B cell (primary cell): ENCODE data around the gene PTMS. TPM values are rescaled to one million over a fixed set of nuclear protein-coding genes. Genes with fewer than 3 reads are reported as not detected.

ENCODE experiments used
- ATAC-seq: fragments of 200-7000 bp; cut with Tn5 transposase; one replicate; pipeline ENCODE4 v1.10.0; 2021; ENCODE audit warnings: low read depth, mild to moderate bottlenecking, moderate number of reproducible peaks, moderate library complexity
- CTCF ChIA-PET: fragments of 350-600 bp; sonication (Branson Sonifier 250); formaldehyde crosslinking; loops from one replicate; lab custom pipeline; 2021; ENCODE audit warnings: antibody characterized with exemption, inconsistent platforms; lab: Charles Lee
- POLR2A ChIA-PET: fragments of 350-600 bp; sonication (Branson Sonifier 250); formaldehyde crosslinking; loops from one replicate; lab custom pipeline; 2021; ENCODE audit warnings: antibody characterized with exemption; lab: Charles Lee
- DNase-seq: peaks from one replicate; pipeline ENCODE4 v3.0.0; 2013
- H2AFZ ChIP-seq: 2 replicates; pipeline ENCODE4 v1.6.1; 2012; ENCODE audit warnings: mild to moderate bottlenecking, low read depth, low read length; ENCODE audit not compliant: insufficient read depth, poor library complexity, severe bottlenecking
- H3K27ac ChIP-seq, 2 donors: 1 replicate in 1 of 2; 2 replicates in 1 of 2; pipeline ENCODE4 v1.5.1; 2012 to 2013; ENCODE audit warnings: low read length in 2 of 2, mild to moderate bottlenecking in 2 of 2, moderate library complexity in 1 of 2
- H3K27me3 ChIP-seq, 4 experiments: fragments of 200-600 bp in 1 of 4; sonication (generic) in 1 of 4; replicated peaks in 1 of 4; 1 replicate in 2 of 4; 2 replicates in 2 of 4; pipeline versions ENCODE4 v1.6.1 to v1.7.0; 2013 to 2016; ENCODE audit warnings: low read length in 3 of 4, mild to moderate bottlenecking in 2 of 4, mixed read lengths in 1 of 4, moderate library complexity in 1 of 4; ENCODE audit not compliant: insufficient read depth in 4 of 4, control insufficient read depth in 3 of 4; ENCODE audit errors: control extremely low read depth in 1 of 4
- H3K36me3 ChIP-seq, 2 experiments: replicated peaks in 1 of 2; 1 replicate in 1 of 2; 2 replicates in 1 of 2; pipeline versions ENCODE4 v1.6.1 to v1.7.1; 2013; ENCODE audit warnings: low read length in 1 of 2; ENCODE audit not compliant: insufficient read depth in 2 of 2, control insufficient read depth in 1 of 2; ENCODE audit errors: control extremely low read depth in 1 of 2, extremely low read depth in 1 of 2
- H3K4me1 ChIP-seq, 2 donors: fragments of 200-600 bp in 1 of 2; sonication (generic) in 1 of 2; 1 replicate in 1 of 2; 2 replicates in 1 of 2; pipeline versions ENCODE4 v1.5.1 to v1.6.1; 2013 to 2017; ENCODE audit warnings: low read length in 2 of 2; ENCODE audit not compliant: control insufficient read depth in 2 of 2, insufficient read depth in 2 of 2
- H3K4me2 ChIP-seq: replicated peaks from 2 replicates; pipeline ENCODE3; 2012; ENCODE audit warnings: mild to moderate bottlenecking, low read depth, low read length; ENCODE audit not compliant: poor library complexity, severe bottlenecking
- H3K4me3 ChIP-seq, 5 experiments: fragments of 200-600 bp in 1 of 5; sonication (generic) in 1 of 5; 1 replicate in 3 of 5; 2 replicates in 2 of 5; pipeline versions ENCODE4 v1.5.1 to v1.7.0; 2011 to 2016; ENCODE audit warnings: low read length in 4 of 5, mild to moderate bottlenecking in 4 of 5, low read depth in 2 of 5, control low read depth in 1 of 5, moderate library complexity in 1 of 5; ENCODE audit not compliant: insufficient read depth in 1 of 5; ENCODE audit errors: control extremely low read depth in 1 of 5, extremely low read depth in 1 of 5
- H3K79me2 ChIP-seq: fragments of 200-600 bp; sonication (generic); one replicate; pipeline ENCODE4 v1.6.0; 2016; ENCODE audit warnings: low read length; ENCODE audit not compliant: control insufficient read depth, insufficient read depth
- H3K9ac ChIP-seq: fragments of 200-600 bp; sonication (generic); 2 replicates; pipeline ENCODE4 v1.6.1; 2017; ENCODE audit warnings: mild to moderate bottlenecking, low read length, moderate library complexity
- H3K9me3 ChIP-seq, 3 donors: one replicate each; pipeline versions ENCODE4 v1.6.1 to v1.7.1; 2013; ENCODE audit warnings: low read length in 2 of 3; ENCODE audit not compliant: control insufficient read depth in 2 of 3, insufficient read depth in 1 of 3; ENCODE audit errors: control extremely low read depth in 1 of 3
- H4K20me1 ChIP-seq: 2 replicates; pipeline ENCODE4 v1.6.0; 2012; ENCODE audit warnings: mild to moderate bottlenecking, low read length; ENCODE audit not compliant: insufficient read depth, control insufficient read depth, poor library complexity, severe bottlenecking
- H3K27ac Mint-ChIP-seq: one replicate; pipeline ENCODE4 v1.8.0; 2021; ENCODE audit warnings: mixed read lengths
- H3K27me3 Mint-ChIP-seq: one replicate; pipeline ENCODE4 v1.8.0; 2021; ENCODE audit warnings: mixed read lengths
- H3K4me1 Mint-ChIP-seq: one replicate; pipeline ENCODE4 v1.8.0; 2021; ENCODE audit warnings: mixed read lengths
- H3K4me3 Mint-ChIP-seq: one replicate; pipeline ENCODE4 v1.8.0; 2021; ENCODE audit warnings: mixed read lengths
- H3K9me3 Mint-ChIP-seq: one replicate; pipeline ENCODE4 v1.8.0; 2022; ENCODE audit warnings: mixed read lengths; ENCODE audit not compliant: insufficient read depth
- EZH2 ChIP-seq: IDR thresholded peaks from 2 replicates; pipeline ENCODE4 v1.6.1; 2012; ENCODE audit warnings: borderline replicate concordance, low read depth, mild to moderate bottlenecking, moderate library complexity, low read length; ENCODE audit not compliant: insufficient read depth, poor library complexity, severe bottlenecking
- WGBS: methylation state at CpG from one replicate; pipeline ENCODE4 v1.1.5; 2013; ENCODE audit warnings: missing lambda C conversion rate; ENCODE audit not compliant: insufficient coverage; 5-methylcytosine and 5-hydroxymethylcytosine counted together
- intact Hi-C: fragments of 100-400 bp; cut with micrococcal nuclease; formaldehyde crosslinking; loops from one replicate; pipeline ENCODE4 v1.10.0; 2022
- polyA plus RNA-seq: library from polyadenylated mRNA; depleted of rRNA; stranded (reverse); fragments of >200 nt; gene quantifications from 2 replicates; pipeline ENCODE4 v1.2.3, GENCODE V29; 2012
- total RNA-seq, 2 donors: library from RNA; stranded (reverse); fragments of 120-200 nt in 1 of 2; gene quantifications; 1 replicate in 1 of 2; 2 replicates in 1 of 2; pipeline versions ENCODE4 v1.2.3 to v1.2.4, GENCODE V29; 2013 to 2022
- TF ChIP-seq, protein P1 (sequence below): fragments of 200-600 bp; IDR thresholded peaks from one replicate; pipeline ENCODE4 v1.8.0; 2022; ENCODE audit warnings: antibody characterized with exemption, mild to moderate bottlenecking

Gene PTMS
- total and polyA plus RNA-seq, 2 donors (not counting 1 experiment from before 2014, with no cell fraction given) = 1.0 to 2.1 TPM

DNA sequence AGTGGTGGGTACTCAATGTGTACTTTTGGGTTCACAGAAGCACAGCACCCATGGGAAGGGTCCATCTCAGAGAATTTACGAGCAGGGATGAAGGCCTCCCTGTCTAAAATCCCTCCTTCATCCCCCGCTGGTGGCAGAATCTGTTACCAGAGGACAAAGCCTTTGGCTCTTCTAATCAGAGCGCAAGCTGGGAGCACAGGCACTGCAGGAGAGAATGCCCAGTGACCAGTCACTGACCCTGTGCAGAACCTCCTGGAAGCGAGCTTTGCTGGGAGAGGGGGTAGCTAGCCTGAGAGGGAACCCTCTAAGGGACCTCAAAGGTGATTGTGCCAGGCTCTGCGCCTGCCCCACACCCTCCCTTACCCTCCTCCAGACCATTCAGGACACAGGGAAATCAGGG lies 54.0 kb downstream of the PTMS start:
- no peaks in the 10 kb centered on the region for H3K9me3 Mint-ChIP-seq
- 92% methylated on average over 5 of the region's 5 CpGs for WGBS
- no peak for TF ChIP-seq EZH2
- TF ChIP-seq, protein P1, sequence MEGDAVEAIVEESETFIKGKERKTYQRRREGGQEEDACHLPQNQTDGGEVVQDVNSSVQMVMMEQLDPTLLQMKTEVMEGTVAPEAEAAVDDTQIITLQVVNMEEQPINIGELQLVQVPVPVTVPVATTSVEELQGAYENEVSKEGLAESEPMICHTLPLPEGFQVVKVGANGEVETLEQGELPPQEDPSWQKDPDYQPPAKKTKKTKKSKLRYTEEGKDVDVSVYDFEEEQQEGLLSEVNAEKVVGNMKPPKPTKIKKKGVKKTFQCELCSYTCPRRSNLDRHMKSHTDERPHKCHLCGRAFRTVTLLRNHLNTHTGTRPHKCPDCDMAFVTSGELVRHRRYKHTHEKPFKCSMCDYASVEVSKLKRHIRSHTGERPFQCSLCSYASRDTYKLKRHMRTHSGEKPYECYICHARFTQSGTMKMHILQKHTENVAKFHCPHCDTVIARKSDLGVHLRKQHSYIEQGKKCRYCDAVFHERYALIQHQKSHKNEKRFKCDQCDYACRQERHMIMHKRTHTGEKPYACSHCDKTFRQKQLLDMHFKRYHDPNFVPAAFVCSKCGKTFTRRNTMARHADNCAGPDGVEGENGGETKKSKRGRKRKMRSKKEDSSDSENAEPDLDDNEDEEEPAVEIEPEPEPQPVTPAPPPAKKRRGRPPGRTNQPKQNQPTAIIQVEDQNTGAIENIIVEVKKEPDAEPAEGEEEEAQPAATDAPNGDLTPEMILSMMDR = no peak
- no peaks in the 10 kb centered on the region for H4K20me1 ChIP-seq
- no peaks in the 10 kb centered on the region for H3K36me3 ChIP-seq
- H3K27me3 ChIP-seq = peaks cover 0 to 51% (median 11%) of the 10 kb centered on the region in 4 experiments
- no peak for ATAC-seq
- no peak for DNase-seq
- H3K9me3 ChIP-seq = peaks cover 0 to 2% (median 0%) of the 10 kb centered on the region in 3 donors
- intact Hi-C loops = no loop called here
- H3K4me1 Mint-ChIP-seq = peaks cover 10% of the 10 kb centered on the region
- POLR2A ChIA-PET = no interaction called here
- H3K27ac Mint-ChIP-seq = no peak overlapping the region
- no peak overlapping the region for H3K9ac ChIP-seq
- H3K4me1 ChIP-seq = peaks cover 11 to 14% of the 10 kb centered on the region in 2 donors
- no peak overlapping the region for H3K4me2 ChIP-seq
- H2AFZ ChIP-seq = no peak overlapping the region
- no peak overlapping the region for H3K4me3 Mint-ChIP-seq
- peaks cover 58% of the 10 kb centered on the region for H3K27me3 Mint-ChIP-seq
- H3K27ac ChIP-seq = no peak overlapping the region
- no peaks in the 10 kb centered on the region for H3K79me2 ChIP-seq
- CTCF ChIA-PET = no interaction called here
- no peak overlapping the region for H3K4me3 ChIP-seq

Other genes starting within 250 kb of the PTMS start
- gene GAPDH, start 231.8 kb upstream of the PTMS start, total RNA-seq = 499 and 507 TPM in 2 replicates
- 487 and 951 TPM in 2 replicates for gene GAPDH, start 231.8 kb upstream of the PTMS start, polyA plus RNA-seq
- gene IFFO1, start 210.3 kb upstream of the PTMS start, total RNA-seq = 56.1 and 57.7 TPM in 2 replicates
- 67.8 and 79.0 TPM in 2 replicates for gene IFFO1, start 210.3 kb upstream of the PTMS start, polyA plus RNA-seq
- 65.4 and 70.4 TPM in 2 replicates for gene NOP2, start 198.1 kb upstream of the PTMS start, total RNA-seq
- gene NOP2, start 198.1 kb upstream of the PTMS start, polyA plus RNA-seq = 73.4 and 134 TPM in 2 replicates
- 287 and 327 TPM in 2 replicates for gene CHD4, start 159.0 kb upstream of the PTMS start, total RNA-seq
- 101 and 181 TPM in 2 replicates for gene CHD4, start 159.0 kb upstream of the PTMS start, polyA plus RNA-seq
- 59.6 and 60.4 TPM in 2 replicates for gene LPAR5, start 130.4 kb upstream of the PTMS start, total RNA-seq
- gene LPAR5, start 130.4 kb upstream of the PTMS start, polyA plus RNA-seq = 13.6 and 29.0 TPM in 2 replicates
- 11.9 and 12.3 TPM in 2 replicates for gene ACRBP, start 118.9 kb upstream of the PTMS start, total RNA-seq
- 10.7 and 12.2 TPM in 2 replicates for gene ACRBP, start 118.9 kb upstream of the PTMS start, polyA plus RNA-seq
- gene ING4, start 103.2 kb upstream of the PTMS start, total RNA-seq = 81.1 TPM in 2 replicates
- gene ING4, start 103.2 kb upstream of the PTMS start, polyA plus RNA-seq = 87.7 and 110 TPM in 2 replicates
- 108 and 115 TPM in 2 replicates for gene ZNF384, start 77.0 kb upstream of the PTMS start, total RNA-seq
- 64.8 and 83.4 TPM in 2 replicates for gene ZNF384, start 77.0 kb upstream of the PTMS start, polyA plus RNA-seq
- gene PIANP, start 65.5 kb upstream of the PTMS start, total RNA-seq = 0.51 and 0.54 TPM in 2 replicates
- 0.23 and 0.24 TPM in 2 replicates for gene PIANP, start 65.5 kb upstream of the PTMS start, polyA plus RNA-seq
- 28.3 and 29.4 TPM in 2 replicates for gene COPS7A, start 42.3 kb upstream of the PTMS start, total RNA-seq
- 42.3 and 46.0 TPM in 2 replicates for gene COPS7A, start 42.3 kb upstream of the PTMS start, polyA plus RNA-seq
- gene MLF2, start 13.2 kb upstream of the PTMS start, total RNA-seq = 97.2 and 106 TPM in 2 replicates
- 190 and 205 TPM in 2 replicates for gene MLF2, start 13.2 kb upstream of the PTMS start, polyA plus RNA-seq
- gene LAG3, start 6.2 kb downstream of the PTMS start, total RNA-seq = not detected in 2 replicates
- not detected in 2 replicates for gene LAG3, start 6.2 kb downstream of the PTMS start, polyA plus RNA-seq
- gene CD4, start 23.2 kb downstream of the PTMS start, total RNA-seq = 0.49 TPM in 2 replicates
- gene CD4, start 23.2 kb downstream of the PTMS start, polyA plus RNA-seq = 2.1 and 2.2 TPM in 2 replicates
- not detected in 2 replicates for gene GPR162, start 55.5 kb downstream of the PTMS start, total RNA-seq
- 0.50 and 0.54 TPM in 2 replicates for gene GPR162, start 55.5 kb downstream of the PTMS start, polyA plus RNA-seq
- gene P3H3, start 62.0 kb downstream of the PTMS start, total RNA-seq = 0.22 TPM in 1 of 2 replicates, not detected in the other
- 0.09 and 0.85 TPM in 2 replicates for gene P3H3, start 62.0 kb downstream of the PTMS start, polyA plus RNA-seq
- 0.27 and 0.49 TPM in 2 replicates for gene GNB3, start 74.6 kb downstream of the PTMS start, total RNA-seq
- 0.27 and 0.71 TPM in 2 replicates for gene GNB3, start 74.6 kb downstream of the PTMS start, polyA plus RNA-seq
- 1.6 and 1.8 TPM in 2 replicates for gene CDCA3, start 84.9 kb downstream of the PTMS start, total RNA-seq
- 2.0 and 2.3 TPM in 2 replicates for gene CDCA3, start 84.9 kb downstream of the PTMS start, polyA plus RNA-seq
- 56.8 and 59.7 TPM in 2 replicates for gene USP5, start 85.8 kb downstream of the PTMS start, total RNA-seq
- 35.1 and 35.5 TPM in 2 replicates for gene USP5, start 85.8 kb downstream of the PTMS start, polyA plus RNA-seq
- 178 and 181 TPM in 2 replicates for gene TPI1, start 101.2 kb downstream of the PTMS start, total RNA-seq
- 107 and 187 TPM in 2 replicates for gene TPI1, start 101.2 kb downstream of the PTMS start, polyA plus RNA-seq
- 13.5 and 16.0 TPM in 2 replicates for gene SPSB2, start 106.9 kb downstream of the PTMS start, total RNA-seq
- 6.4 and 9.4 TPM in 2 replicates for gene SPSB2, start 106.9 kb downstream of the PTMS start, polyA plus RNA-seq
- gene LRRC23, start 138.5 kb downstream of the PTMS start, total RNA-seq = 14.4 and 15.5 TPM in 2 replicates
- gene LRRC23, start 138.5 kb downstream of the PTMS start, polyA plus RNA-seq = 5.3 and 7.0 TPM in 2 replicates
- 55.3 and 59.7 TPM in 2 replicates for gene ENO2, start 148.2 kb downstream of the PTMS start, total RNA-seq
- gene ENO2, start 148.2 kb downstream of the PTMS start, polyA plus RNA-seq = 32.9 and 42.5 TPM in 2 replicates
- 49.5 and 50.8 TPM in 2 replicates for gene ATN1, start 161.6 kb downstream of the PTMS start, total RNA-seq
- 21.0 and 22.2 TPM in 2 replicates for gene ATN1, start 161.6 kb downstream of the PTMS start, polyA plus RNA-seq
- gene RNU7-1, start 177.5 kb downstream of the PTMS start, total RNA-seq = not detected in 2 replicates
- gene RNU7-1, start 177.5 kb downstream of the PTMS start, polyA plus RNA-seq = not detected in 2 replicates
- gene C12orf57, start 177.7 kb downstream of the PTMS start, total RNA-seq = 90.9 and 95.0 TPM in 2 replicates
- gene C12orf57, start 177.7 kb downstream of the PTMS start, polyA plus RNA-seq = 430 and 460 TPM in 2 replicates
- gene PTPN6, start 185.0 kb downstream of the PTMS start, total RNA-seq = 311 and 312 TPM in 2 replicates
- 674 and 874 TPM in 2 replicates for gene PTPN6, start 185.0 kb downstream of the PTMS start, polyA plus RNA-seq
- gene PHB2, start 204.3 kb downstream of the PTMS start, total RNA-seq = 158 and 171 TPM in 2 replicates
- gene PHB2, start 204.3 kb downstream of the PTMS start, polyA plus RNA-seq = 199 and 269 TPM in 2 replicates
- 65.1 and 67.0 TPM in 2 replicates for gene EMG1, start 204.6 kb downstream of the PTMS start, total RNA-seq
- 16.5 and 25.5 TPM in 2 replicates for gene EMG1, start 204.6 kb downstream of the PTMS start, polyA plus RNA-seq